Activated T-helper 17 cell treated with anti-CD3 and anti-CD28 coated beads, Interleukin-2, amount 50 U/mL, for 72 hours (primary cell): ENCODE results near the gene FARP2. TPM values are rescaled to one million over a fixed set of nuclear protein-coding genes. Genes with fewer than 3 reads are reported as not detected.

Source experiments
- ATAC-seq: fragments of 150-1000 bp; cut with Tn5 transposase; replicated peaks from 2 replicates; pipeline ENCODE4 v1.10.0; 2021; ENCODE audit warnings: mild to moderate bottlenecking, moderate library complexity
- H3K27ac Mint-ChIP-seq: one replicate; pipeline ENCODE4 v1.8.0; 2022; ENCODE audit warnings: mixed read lengths
- H3K27me3 Mint-ChIP-seq: one replicate; pipeline ENCODE4 v1.8.0; 2022; ENCODE audit warnings: mixed read lengths
- H3K36me3 Mint-ChIP-seq: one replicate; pipeline ENCODE4 v1.8.0; 2022; ENCODE audit warnings: low read depth, mild to moderate bottlenecking, mixed read lengths
- H3K4me1 Mint-ChIP-seq: one replicate; pipeline ENCODE4 v1.8.0; 2022; ENCODE audit warnings: mixed read lengths
- H3K4me3 Mint-ChIP-seq: one replicate; pipeline ENCODE4 v1.8.0; 2022; ENCODE audit warnings: mild to moderate bottlenecking, mixed read lengths
- H3K9me3 Mint-ChIP-seq: one replicate; pipeline ENCODE4 v1.8.0; 2022; ENCODE audit warnings: mixed read lengths
- total RNA-seq, 2 donors: library from RNA; stranded (reverse); gene quantifications; one replicate each; pipeline ENCODE4 v1.2.3, GENCODE V29; 2022

The FARP2 gene
- total RNA-seq, 2 donors from 2014 or later: 26.1 to 33.1 TPM

GRCh38 chr2:241344925-241345651, 11.0 kb upstream of the FARP2 start:
- Mint-ChIP-seq H3K27me3 (no peaks in the 10 kb centered on the region), H3K36me3 (peaks cover 100% of the 10 kb centered on the region), H3K27ac (no peak overlapping the region), H3K4me3 (no peak overlapping the region), H3K4me1 (peaks cover 12% of the 10 kb centered on the region), H3K9me3 (no peaks in the 10 kb centered on the region)
- ATAC-seq: no peak

- ATAC-seq: no peak
- H3K27me3 Mint-ChIP-seq: no peaks in the 10 kb centered on the region
- H3K4me3 Mint-ChIP-seq: no peak overlapping the region
- no peak overlapping the region for H3K27ac Mint-ChIP-seq
- no peaks in the 10 kb centered on the region for H3K9me3 Mint-ChIP-seq
- peaks cover 93% of the 10 kb centered on the region for H3K36me3 Mint-ChIP-seq
- H3K4me1 Mint-ChIP-seq: peaks cover 7% of the 10 kb centered on the region
Observed at GRCh38 chr2:241349941-241350340, 6.1 kb upstream of the FARP2 start.

DNA sequence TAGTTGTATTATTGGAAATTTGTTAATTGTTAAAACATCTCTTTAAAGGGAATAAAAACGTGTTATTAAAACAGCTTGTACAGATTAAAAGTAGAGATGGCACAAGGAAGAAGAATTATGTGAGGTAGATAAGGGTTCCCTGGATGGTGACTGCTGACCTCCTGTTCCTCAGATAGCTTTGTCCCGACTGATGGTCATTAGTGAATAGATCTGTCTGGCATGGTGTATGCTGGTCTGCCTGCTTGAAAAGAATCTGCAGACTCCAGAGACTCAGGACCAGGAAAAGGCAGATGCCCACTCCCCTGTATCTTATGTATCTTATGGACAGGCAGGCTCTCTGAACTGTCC, 5.6 kb upstream of the FARP2 start:
- H3K4me1 Mint-ChIP-seq: peaks cover 7% of the 10 kb centered on the region
- no peaks in the 10 kb centered on the region for H3K27me3 Mint-ChIP-seq
- no peak overlapping the region for H3K27ac Mint-ChIP-seq
- no peaks in the 10 kb centered on the region for H3K9me3 Mint-ChIP-seq
- peaks cover 87% of the 10 kb centered on the region for H3K36me3 Mint-ChIP-seq
- H3K4me3 Mint-ChIP-seq: no peak overlapping the region
- ATAC-seq: no peak

DNA sequence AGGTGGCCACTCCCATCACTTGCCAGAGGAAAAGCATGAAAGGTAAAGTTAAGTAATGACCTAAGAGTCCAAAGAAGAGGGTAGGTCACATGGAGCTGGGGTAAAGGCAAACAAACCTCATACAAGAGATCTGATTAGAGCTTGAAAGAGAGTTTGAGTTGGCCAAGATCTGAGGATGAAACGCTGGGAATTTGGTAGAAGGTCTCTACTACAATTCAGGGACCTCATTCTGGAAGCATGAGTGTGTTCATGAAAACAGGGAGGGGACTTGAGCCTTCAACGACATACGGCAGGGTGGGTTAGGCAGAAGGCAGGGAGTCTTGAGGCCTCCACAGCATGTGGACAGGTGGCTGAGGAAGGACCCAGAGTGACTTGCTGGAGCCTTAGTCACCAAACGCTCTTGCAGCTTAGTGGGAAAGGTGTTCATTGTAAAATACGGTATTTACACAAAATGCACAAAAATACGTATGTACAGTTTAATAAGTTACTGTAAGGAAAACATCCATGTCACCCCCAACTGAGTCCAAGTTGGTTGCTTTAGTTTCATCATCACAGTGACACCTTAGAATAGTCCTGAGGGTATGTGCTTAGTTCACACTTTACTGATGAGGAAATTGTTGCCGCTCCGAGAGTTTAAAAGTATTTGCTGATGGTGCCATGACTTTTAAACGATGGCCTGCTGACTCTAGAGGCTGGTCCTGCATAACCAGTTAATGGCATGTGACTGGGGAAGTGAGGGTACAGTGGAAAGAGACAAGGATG, 5.0 kb upstream of the FARP2 start:
- Mint-ChIP-seq H3K9me3 (no peaks in the 10 kb centered on the region), H3K27me3 (no peaks in the 10 kb centered on the region), H3K36me3 (peaks cover 81% of the 10 kb centered on the region), H3K4me3 (no peak overlapping the region), H3K4me1 (peaks cover 7% of the 10 kb centered on the region), H3K27ac (no peak overlapping the region)
- no peak for ATAC-seq

- H3K27ac Mint-ChIP-seq: peak overlapping the region; percentile 63
Observed at GRCh38 chr2:241351640-241352031, 4.4 kb upstream of the FARP2 start.

DNA sequence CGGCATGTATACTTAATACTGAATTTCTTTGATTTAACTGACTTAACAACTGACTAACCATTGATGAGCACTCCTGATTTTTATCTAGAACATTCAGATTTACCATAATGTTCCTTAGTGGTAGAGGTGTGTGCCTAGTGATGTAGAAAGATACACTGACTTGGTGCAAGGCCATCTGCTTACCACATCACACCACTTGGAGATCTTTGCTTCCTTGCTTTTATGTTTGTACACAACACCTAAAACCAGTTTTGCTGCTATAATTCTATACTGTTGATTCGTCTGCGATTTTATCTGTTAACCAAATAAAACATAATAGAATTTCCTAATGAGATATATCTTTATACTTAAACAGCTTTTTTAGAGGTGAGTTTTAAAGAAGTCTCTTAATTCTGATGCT, 3.9 kb upstream of the FARP2 start:
- Mint-ChIP-seq H3K4me1 (peaks cover 11% of the 10 kb centered on the region), H3K27ac (peak overlapping the region; percentile 63), H3K36me3 (peaks cover 70% of the 10 kb centered on the region), H3K27me3 (no peaks in the 10 kb centered on the region), H3K9me3 (no peaks in the 10 kb centered on the region), H3K4me3 (no peak overlapping the region)
- ATAC-seq: no peak

More at GRCh38 chr2:241351640-241352031, 4.4 kb upstream of the FARP2 start:
- H3K4me1 Mint-ChIP-seq: peaks cover 7% of the 10 kb centered on the region
- H3K36me3 Mint-ChIP-seq: peaks cover 76% of the 10 kb centered on the region
- H3K27me3 Mint-ChIP-seq: no peaks in the 10 kb centered on the region
- H3K9me3 Mint-ChIP-seq: no peaks in the 10 kb centered on the region
- no peak overlapping the region for H3K4me3 Mint-ChIP-seq
- ATAC-seq: no peak

- Mint-ChIP-seq H3K27ac (no peak overlapping the region), H3K9me3 (no peaks in the 10 kb centered on the region), H3K4me1 (peaks cover 20% of the 10 kb centered on the region), H3K4me3 (peak overlapping the region; percentile 26), H3K36me3 (peaks cover 42% of the 10 kb centered on the region), H3K27me3 (no peaks in the 10 kb centered on the region)
- ATAC-seq: peak; percentile 30
Observed at GRCh38 chr2:241354668-241355658, 1.1 kb upstream of the FARP2 start.

GRCh38 chr2:241356871-241357260, 781 bp downstream of the FARP2 start:
- Mint-ChIP-seq H3K36me3 (peaks cover 23% of the 10 kb centered on the region), H3K27ac (peak overlapping the region; percentile 54), H3K4me3 (peak overlapping the region; percentile 80), H3K9me3 (no peaks in the 10 kb centered on the region), H3K4me1 (peaks cover 20% of the 10 kb centered on the region), H3K27me3 (no peaks in the 10 kb centered on the region)
- no peak for ATAC-seq

DNA sequence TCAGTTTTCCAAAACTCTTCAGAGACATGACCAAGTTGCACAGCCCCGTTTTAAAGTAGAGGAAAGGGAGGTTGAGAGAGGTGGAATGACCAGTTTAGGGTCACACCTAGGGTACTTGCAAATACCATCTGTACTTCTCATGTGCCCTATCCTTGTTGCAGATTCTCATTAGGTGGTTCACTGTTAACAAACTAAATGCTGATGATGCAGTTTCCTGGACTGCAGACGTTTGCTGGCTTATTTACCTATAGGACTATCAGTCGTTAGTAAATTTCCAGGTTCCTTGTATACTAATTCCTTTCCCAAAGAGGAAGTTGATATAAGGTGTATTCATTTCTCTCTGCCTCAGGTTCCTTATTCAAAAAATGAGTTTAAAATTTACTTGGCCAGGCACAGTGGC, 1.4 kb downstream of the FARP2 start:
- ATAC-seq: no peak
- peak overlapping the region; percentile 80 for H3K4me3 Mint-ChIP-seq
- H3K4me1 Mint-ChIP-seq: peaks cover 20% of the 10 kb centered on the region
- H3K27ac Mint-ChIP-seq: peak overlapping the region; percentile 54
- H3K36me3 Mint-ChIP-seq: peaks cover 17% of the 10 kb centered on the region
- no peaks in the 10 kb centered on the region for H3K27me3 Mint-ChIP-seq
- no peaks in the 10 kb centered on the region for H3K9me3 Mint-ChIP-seq

DNA sequence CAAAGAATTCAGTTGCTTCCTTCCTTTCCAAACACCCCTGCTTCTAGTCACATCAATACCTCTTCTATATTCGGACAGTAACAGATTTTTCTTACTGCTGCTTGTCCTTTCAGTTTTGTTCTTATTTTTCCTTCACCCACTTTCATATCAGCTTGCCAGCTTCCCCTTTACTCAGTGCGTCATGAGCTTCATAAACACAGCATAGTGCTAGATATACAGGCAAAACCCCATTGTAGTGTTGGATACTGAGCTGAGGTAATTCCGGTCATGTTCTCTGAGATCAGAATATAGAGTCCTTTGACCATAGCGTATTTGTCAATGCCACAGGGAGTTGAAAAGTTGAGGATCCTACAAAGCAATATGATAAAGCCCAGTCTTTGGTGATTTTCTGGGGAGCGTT, 2.4 kb downstream of the FARP2 start:
- Mint-ChIP-seq H3K27ac (peak overlapping the region; percentile 1), H3K4me1 (peaks cover 16% of the 10 kb centered on the region), H3K27me3 (no peaks in the 10 kb centered on the region), H3K36me3 (peaks cover 7% of the 10 kb centered on the region), H3K4me3 (peak overlapping the region; percentile 33), H3K9me3 (no peaks in the 10 kb centered on the region)
- ATAC-seq: peak; percentile 13

DNA sequence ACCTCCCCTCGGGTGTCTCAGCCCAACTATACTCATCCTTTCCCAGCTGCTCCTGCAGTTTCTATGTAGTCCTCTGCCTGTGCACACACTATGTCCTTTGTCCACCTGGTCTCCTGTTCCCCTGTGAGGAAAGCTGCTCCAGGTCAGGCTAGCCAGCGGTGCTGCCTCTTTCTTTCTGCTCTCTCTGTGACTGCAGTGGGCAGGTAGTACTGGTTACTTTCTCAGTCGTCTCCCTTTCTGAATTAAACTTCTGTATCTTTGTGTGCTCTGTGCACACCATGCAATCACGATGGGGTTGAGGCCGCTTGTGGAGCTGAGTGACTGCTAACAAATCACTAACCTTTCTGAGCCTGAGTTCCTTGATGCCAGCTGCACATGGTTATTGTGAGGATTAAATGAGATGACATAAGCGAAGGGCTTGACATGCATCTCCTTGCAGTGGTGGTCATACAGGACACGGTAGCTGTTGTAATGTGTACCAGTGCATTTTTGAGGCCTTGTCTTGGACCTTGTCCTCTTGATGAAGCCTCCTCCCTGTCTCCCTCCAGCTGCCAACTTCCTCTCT, 3.5 kb downstream of the FARP2 start:
- ATAC-seq: no peak
- Mint-ChIP-seq H3K27ac (no peak overlapping the region), H3K36me3 (no peaks in the 10 kb centered on the region), H3K9me3 (no peaks in the 10 kb centered on the region), H3K4me1 (peaks cover 18% of the 10 kb centered on the region), H3K4me3 (no peak overlapping the region), H3K27me3 (no peaks in the 10 kb centered on the region)

- H3K4me1 Mint-ChIP-seq: peaks cover 13% of the 10 kb centered on the region
- no peak overlapping the region for H3K27ac Mint-ChIP-seq
- no peaks in the 10 kb centered on the region for H3K36me3 Mint-ChIP-seq
- no peak for ATAC-seq
- no peaks in the 10 kb centered on the region for H3K9me3 Mint-ChIP-seq
- H3K27me3 Mint-ChIP-seq: no peaks in the 10 kb centered on the region
- H3K4me3 Mint-ChIP-seq: no peak overlapping the region
Observed at GRCh38 chr2:241363426-241363825, 7.3 kb downstream of the FARP2 start.

GRCh38 chr2:241364781-241365180, 8.7 kb downstream of the FARP2 start:
- no peak for ATAC-seq
- Mint-ChIP-seq H3K36me3 (no peaks in the 10 kb centered on the region), H3K27me3 (no peaks in the 10 kb centered on the region), H3K4me3 (no peak overlapping the region), H3K4me1 (peaks cover 10% of the 10 kb centered on the region), H3K9me3 (no peaks in the 10 kb centered on the region), H3K27ac (no peak overlapping the region)

GRCh38 chr2:241366678-241367077, 10.6 kb downstream of the FARP2 start:
- ATAC-seq: no peak
- no peak overlapping the region for H3K4me3 Mint-ChIP-seq
- peaks cover 10% of the 10 kb centered on the region for H3K4me1 Mint-ChIP-seq
- H3K27ac Mint-ChIP-seq: peak overlapping the region; percentile 31
- no peaks in the 10 kb centered on the region for H3K27me3 Mint-ChIP-seq
- no peaks in the 10 kb centered on the region for H3K36me3 Mint-ChIP-seq
- no peaks in the 10 kb centered on the region for H3K9me3 Mint-ChIP-seq
